PFSK-1 (cell line): ENCODE results near the gene PRDM15.

Source experiments
- POLR2AphosphoS5 ChIP-seq: IDR thresholded peaks from 2 replicates; pipeline ENCODE4 v1.6.1; 2012; ENCODE audit warnings: low read depth, mild to moderate bottlenecking, control low read depth, low read length, moderate library complexity
- REST ChIP-seq, 2 experiments: IDR thresholded peaks; 2 replicates each; pipeline versions ENCODE4 v1.6.1 to v1.8.0; 2011 to 2012; ENCODE audit warnings: low read depth in 2 of 2, low read length in 2 of 2, control low read depth in 1 of 2, inconsistent platforms in 1 of 2, mild to moderate bottlenecking in 1 of 2, moderate library complexity in 1 of 2; ENCODE audit not compliant: insufficient read depth in 1 of 2
- SIN3A ChIP-seq: IDR thresholded peaks from 2 replicates; pipeline ENCODE4 v1.6.1; 2012; ENCODE audit warnings: mild to moderate bottlenecking, low read length, moderate library complexity, borderline replicate concordance; ENCODE audit not compliant: insufficient read depth
- TAF1 ChIP-seq: IDR thresholded peaks from 2 replicates; pipeline ENCODE4 v1.6.1; 2012; ENCODE audit warnings: low read length, control low read depth, borderline replicate concordance; ENCODE audit not compliant: insufficient read depth

DNA sequence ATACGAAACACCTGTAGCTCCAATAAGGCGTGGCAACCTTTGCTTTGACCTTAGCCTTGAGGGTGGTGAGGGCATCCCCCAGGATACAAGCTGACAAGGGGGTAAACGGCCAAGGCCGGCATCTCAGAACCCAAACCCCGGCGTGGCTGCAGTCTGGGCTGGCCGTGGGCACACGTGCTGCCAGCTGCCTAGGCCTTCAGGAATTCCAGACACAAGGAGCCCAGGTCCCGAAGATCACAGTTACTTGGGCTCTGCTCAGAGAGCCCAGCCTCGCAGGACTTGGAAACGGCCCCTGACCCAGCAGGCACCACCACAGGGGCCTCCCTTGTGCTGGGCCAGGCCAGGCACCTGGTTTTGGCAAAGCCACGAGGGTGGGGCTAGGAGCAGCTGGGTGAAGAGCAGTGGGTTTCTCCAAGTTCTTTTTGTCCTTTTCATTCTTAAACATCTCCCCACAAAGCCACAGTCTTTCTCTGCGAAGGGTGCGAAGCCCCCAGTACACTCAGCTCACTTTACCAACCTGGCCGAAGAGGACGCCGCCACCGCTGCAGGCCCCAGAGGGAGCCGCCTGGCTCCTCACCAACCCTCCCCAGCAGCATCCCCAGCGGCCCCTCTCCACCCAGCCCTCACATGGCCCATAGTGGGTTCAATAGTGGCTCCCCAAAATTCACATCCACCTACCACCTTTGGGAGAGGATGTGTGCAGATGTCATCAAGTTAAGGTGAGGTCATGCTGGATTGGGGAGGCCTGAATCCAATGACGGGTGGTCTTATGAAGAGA, 26.8 kb downstream of the PRDM15 start:
- TF ChIP-seq TAF1 (no peak), POLR2AphosphoS5 (no peak), REST (IDR thresholded peaks at IDR 0.05; ENCODE audit: insufficient read depth in 1 of 2, low read depth in 2 of 2, low read length in 2 of 2) (no peak), SIN3A (no peak)
